Left ventricle myocardium superior (tissue), 1 donor: ENCODE data around the gene HMGCS1. TPM values are rescaled to one million over a fixed set of nuclear protein-coding genes. Genes with fewer than 3 reads are reported as not detected.

Experiments
- total RNA-seq: library from RNA; stranded (reverse); fragmentation: NEBNext Ultra II Directional; extraction: Animal tissue kit (Norgen Biotek cat#: 25700); gene quantifications from one replicate; pipeline ENCODE4 v1.2.1, GENCODE V29; 2021
- donor health status: DM: no; HTN: yes; CAD: no; lungs with severe emphysema.

HMGCS1 gene
- total RNA-seq, 1 donor from 2014 or later: 25.4 TPM

Other genes starting within 250 kb of the HMGCS1 start
- gene ZNF131, start 192.5 kb downstream of the HMGCS1 start, total RNA-seq: 14.5 TPM
- 0.20 TPM for gene NIM1K, start 121.2 kb downstream of the HMGCS1 start, total RNA-seq
- gene CCL28, start 99.0 kb upstream of the HMGCS1 start, total RNA-seq: 0.55 TPM
- 4.9 TPM for gene TMEM267, start 170.5 kb upstream of the HMGCS1 start, total RNA-seq
- gene C5orf34, start 201.7 kb upstream of the HMGCS1 start, total RNA-seq: 1.0 TPM
- gene PAIP1, start 243.7 kb upstream of the HMGCS1 start, total RNA-seq: 124 TPM